Lung microvascular endothelial cell (primary cell): ENCODE measurements around the gene VWA8. TPM values are rescaled to one million over a fixed set of nuclear protein-coding genes. Genes with fewer than 3 reads are reported as not detected.
A peak's percentile ranks its signal among the peaks of the same experiment; 100 is the strongest.
"Not testable (repeated sequence)": the region's sequence is repeated elsewhere in the genome, so short reads cannot be mapped to it uniquely, and the experiment has no call there.

Experiments used
- DNase-seq, 2 donors: peaks; one replicate each; pipeline versions ENCODE4 v3.0.0 to v3.0.0-alpha.2; 2010; ENCODE audit warnings: low read depth in 2 of 2
- total RNA-seq: library from RNA; depleted of rRNA; stranded (reverse); fragments of >200 nt; gene quantifications from 2 replicates; pipeline ENCODE4 v1.2.1, GENCODE V29; 2014

The VWA8 gene
- total RNA-seq, 1 donor from 2014 or later, result 5.4 TPM

DNA sequence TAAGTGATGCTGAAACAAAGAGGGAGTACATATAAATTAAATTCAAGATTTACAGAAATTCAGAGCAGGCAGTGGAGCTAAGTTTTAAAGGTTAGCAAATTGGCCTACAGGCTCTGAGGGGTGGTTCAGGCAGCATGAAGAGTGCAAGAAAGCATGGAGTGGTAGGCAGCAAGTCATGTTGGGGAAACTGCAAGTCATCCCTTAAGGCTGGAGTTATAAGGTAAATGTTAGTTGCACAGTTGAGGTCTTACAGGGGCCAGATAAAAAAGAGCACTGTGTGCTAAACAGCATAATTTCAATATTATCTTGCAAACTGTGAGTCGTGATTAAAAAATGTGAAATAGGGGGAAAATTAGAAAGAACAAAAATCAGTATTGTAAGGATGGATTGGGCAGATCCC is 106.2 kb downstream of the VWA8 start:
- no peak for DNase-seq

DNA sequence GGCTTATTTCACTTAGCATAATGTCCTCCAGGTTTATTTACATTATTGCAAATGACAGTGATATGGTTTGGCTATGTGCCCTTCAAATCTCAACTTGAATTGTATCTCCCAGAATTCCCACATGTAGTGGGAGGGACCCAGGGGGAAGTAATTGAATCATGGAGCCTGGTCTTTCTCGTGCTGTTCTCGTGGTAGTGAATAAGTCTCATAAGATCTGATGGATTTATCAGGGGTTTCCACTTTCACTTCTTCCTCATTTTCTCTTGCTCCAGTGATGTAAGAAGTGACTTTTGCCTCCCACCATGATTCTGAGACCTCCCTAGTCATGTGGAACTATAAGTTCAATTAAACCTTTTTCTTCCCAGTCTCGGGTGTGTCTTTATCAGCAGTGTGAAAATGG is 109.6 kb downstream of the VWA8 start:
- no peak for DNase-seq

GRCh38 chr13:41848435-41849255 is 112.3 kb downstream of the VWA8 start:
- DNase-seq, result peak in 1 of 2 donors; percentile 6

GRCh38 chr13:41847216-41847615 is 113.7 kb downstream of the VWA8 start:
- no peak for DNase-seq

DNA sequence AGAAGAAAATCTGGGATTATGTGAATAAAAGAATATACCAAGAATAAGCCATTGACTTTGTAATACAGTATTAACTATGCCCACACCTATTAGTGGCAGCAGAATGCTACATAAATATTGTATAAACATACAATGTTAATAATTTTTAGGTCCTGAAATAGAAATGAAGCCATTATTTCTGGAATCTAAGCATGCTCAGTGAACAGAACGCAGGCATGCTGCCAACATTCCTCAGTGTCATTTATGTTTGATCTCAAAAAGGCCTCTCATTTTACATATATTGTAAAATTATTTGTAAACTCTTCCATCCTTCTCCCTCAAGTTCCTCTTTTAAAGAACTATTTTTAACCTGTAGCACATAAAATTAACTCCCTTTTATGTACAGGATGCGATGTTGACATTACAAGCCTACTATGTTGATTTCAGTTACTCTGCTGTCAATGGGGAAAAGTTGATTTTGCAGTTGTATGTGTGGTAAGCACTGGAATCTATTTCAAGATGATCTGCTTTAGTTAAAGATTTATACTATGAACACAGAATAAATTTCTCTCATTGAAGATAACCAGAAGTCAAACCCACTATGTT is 118.8 kb downstream of the VWA8 start:
- DNase-seq, result peak; percentile 44 to 52

DNA sequence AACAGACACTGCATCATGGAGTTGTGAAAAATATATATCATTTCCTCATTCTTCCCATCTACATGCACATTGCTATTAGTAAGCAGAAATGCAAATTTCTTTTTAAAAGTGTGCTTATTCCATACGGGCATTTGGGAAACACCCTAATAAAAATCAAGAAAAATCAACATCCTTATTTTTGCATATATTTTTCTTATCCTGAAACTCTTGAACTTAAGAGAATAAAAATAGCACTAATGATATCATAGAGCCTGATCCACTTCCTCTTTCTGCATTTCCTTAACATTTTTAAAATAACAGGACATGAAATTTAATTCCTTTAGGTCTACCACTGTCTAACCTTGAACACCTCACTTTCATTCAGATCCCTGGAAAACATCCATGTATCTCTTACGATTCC is 123.3 kb downstream of the VWA8 start:
- peak in 1 of 2 donors; percentile 56 for DNase-seq

DNA sequence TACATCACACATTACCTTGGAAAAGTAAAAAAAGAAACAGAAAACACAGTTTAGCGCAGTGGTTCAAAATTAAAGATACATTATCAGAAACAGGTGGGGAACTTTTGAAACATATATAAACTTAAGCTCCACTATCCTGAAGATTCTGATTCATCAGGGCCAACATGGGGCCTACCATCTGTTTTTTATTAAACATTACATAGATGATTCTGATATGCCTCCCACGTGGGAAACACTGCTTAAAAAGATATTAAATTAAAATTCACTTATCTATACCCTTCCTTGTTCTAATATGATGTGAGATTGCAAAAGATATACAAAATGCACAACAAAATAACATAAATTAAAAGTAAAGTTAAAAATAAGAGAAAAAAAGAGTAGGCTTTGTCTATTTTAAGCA is 125.0 kb downstream of the VWA8 start:
- DNase-seq, result no peak

DNA sequence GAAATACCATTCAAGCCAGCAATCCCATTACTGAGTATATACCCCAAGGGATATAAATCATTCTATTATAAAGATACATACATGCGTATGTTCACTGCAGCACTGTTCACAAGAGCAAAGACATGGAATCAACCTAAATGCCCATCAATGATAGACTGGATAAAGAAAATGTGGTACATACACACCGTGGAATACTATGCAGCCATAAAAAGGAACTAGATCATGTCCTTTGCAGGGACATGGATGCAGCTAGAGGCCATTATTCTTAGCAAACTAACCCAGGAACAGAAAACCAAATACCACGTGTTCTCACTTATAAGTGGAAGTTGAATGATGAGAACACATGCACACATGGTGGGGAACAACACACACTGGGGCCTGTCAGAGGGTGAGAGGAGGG is 126.2 kb downstream of the VWA8 start:
- DNase-seq, result not testable (repeated sequence)

DNA sequence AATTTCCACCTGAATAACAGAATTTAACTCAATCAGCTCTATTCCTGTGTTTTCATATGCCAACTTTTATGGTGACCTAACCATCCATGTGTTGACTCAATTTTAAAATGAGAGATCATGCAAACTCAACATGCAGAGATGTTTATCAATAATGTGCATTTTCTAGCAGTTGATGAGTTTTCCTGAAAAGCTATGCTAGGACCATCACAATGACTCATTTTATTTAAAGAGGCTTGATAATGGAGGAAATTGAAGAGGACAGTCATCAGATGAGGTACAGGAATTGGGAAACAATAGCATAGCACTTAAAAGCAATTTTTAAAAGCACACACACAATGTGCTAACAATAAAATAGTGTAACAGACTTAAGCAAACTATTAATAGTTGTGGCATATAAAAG is 127.1 kb downstream of the VWA8 start:
- peak; percentile 65 to 77 for DNase-seq

GRCh38 chr13:41833201-41833600 is 127.7 kb downstream of the VWA8 start:
- DNase-seq, result no peak

DNA sequence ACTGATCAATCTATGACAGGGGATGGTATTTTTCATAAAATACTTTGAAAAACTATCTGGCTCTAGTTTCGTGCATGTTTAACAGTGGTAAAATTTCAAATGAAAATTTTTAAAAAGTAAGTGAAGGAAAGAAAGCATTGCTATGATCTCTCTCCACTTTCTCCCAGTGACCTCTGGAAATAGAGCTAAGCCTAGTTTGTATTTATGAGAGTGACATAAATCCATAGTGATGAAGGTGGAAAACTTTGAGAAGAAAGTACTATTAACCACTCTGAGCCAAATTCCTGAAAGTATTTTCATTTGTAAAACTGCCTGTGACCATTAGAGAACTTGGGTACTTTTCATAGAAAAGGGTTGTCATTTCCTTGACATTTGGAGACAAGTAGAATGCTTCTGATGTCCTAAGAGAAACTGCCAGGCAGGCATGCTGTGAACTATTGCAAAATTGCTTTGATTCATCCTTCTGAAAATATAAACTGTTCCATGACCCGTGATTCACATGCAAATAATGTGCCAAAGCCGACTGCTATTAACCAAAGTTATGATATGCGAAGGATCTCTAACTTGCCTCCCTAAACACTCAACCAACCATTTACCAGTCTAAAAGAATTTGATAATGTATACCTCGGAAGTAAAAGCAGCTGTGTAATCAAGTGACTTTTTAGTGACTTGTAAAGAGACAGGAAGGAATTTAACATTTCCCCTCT is 133.2 kb downstream of the VWA8 start:
- peak; percentile 72 to 83 for DNase-seq

DNA sequence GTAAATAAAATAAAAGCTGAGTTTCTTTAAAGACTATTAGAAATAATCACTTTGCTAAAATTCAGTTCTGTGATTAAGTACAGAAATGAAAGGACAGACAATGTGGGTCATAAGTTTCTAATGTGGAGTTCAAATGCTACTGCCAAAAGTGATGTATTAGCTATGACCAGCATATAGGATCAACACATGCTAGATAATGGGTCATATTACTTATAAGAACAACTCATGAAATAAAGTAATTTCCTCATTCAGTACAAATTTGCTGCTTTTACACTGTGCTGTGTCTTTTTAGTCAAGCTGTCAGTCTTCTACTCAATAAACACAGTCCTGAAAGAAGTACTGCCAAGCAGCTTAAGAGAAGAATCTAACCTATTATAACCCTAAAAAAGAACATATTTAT is 135.2 kb downstream of the VWA8 start:
- no peak for DNase-seq

- DNase-seq, result no peak
Measured at GRCh38 chr13:41823476-41823875, 137.4 kb downstream of the VWA8 start.

GRCh38 chr13:41822560-41822959 is 138.3 kb downstream of the VWA8 start:
- DNase-seq, result no peak

DNA sequence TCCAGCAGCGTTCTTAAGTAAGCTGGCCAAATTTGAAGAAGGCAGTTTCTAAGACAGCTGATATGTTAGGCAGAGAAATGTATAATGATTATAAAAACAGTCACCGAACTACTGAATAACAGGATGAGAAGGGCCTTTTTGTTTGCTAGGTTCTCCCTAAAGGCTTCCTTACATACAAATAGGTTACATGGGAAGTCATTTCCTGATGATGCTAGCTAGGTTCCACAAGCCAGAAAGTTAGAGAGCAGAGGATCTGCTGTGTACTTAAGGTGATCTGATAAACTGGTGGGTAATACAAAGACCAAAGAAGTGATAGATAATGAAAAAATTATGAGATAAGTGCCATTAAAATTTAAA is 139.7 kb downstream of the VWA8 start:
- peak; percentile 11 to 56 for DNase-seq

- DNase-seq, result no peak
Measured at GRCh38 chr13:41820581-41821237, 140.2 kb downstream of the VWA8 start.

- DNase-seq, result no peak
Measured at GRCh38 chr13:41816057-41816456, 144.9 kb downstream of the VWA8 start.

GRCh38 chr13:41813426-41813825 is 147.5 kb downstream of the VWA8 start:
- no peak for DNase-seq

DNA sequence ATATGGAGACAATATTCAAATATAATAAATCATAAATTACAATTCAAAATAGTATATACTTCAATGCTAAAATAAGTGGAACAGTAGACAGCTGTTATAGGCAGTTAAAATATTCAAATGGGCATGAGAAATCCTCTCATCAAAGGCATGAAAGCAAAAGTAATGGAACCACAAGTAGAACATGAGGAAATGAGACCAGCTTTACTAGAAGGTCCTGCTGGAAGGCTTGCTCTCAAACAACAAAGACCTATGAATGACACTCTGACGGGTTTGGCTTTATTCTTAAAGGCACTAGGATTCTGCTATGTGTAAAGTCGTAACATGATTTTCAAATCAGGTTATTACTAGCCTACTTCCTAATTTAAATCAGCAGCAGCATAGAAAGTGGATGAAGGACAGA is 148.1 kb downstream of the VWA8 start:
- DNase-seq, result no peak

DNA sequence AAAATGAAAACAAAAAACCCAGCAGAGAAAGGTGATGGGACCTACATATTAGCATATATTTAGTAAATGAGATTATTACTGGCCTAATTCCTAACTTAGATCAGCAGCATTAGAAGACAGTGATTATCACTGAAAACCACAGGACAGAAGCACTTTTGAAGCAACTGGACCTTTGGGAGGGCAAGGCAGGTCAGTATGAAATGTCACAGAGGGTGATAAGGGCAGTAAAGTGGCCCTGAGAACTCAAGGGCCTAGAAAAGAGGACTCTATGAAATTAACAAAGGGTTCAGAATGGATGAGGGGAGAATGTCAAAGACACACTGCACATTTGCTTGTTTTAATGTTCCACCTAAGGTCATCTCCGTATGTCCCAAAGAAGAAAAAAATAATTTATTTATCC is 148.7 kb downstream of the VWA8 start:
- no peak for DNase-seq

GRCh38 chr13:41811588-41812021 is 149.3 kb downstream of the VWA8 start:
- peak in 1 of 2 donors; percentile 21 for DNase-seq

- DNase-seq, result no peak
Measured at GRCh38 chr13:41809962-41810361, 150.9 kb downstream of the VWA8 start.
